Right lobe of liver (tissue), 6 donors: ENCODE results near the gene GRIPAP1. TPM values are rescaled to one million over a fixed set of nuclear protein-coding genes. Genes with fewer than 3 reads are reported as not detected.

Experiments used
- ATAC-seq, 4 donors: fragments of 200-7000 bp; cut with Tn5 transposase; one replicate each; pipeline ENCODE4 v1.9.1; 2020; ENCODE audit warnings: mild to moderate bottlenecking in 4 of 4, moderate library complexity in 4 of 4
- DNase-seq, 3 donors: peaks; one replicate each; pipeline ENCODE4 v3.0.0-alpha.2; 2020
- H3K27ac ChIP-seq, 3 donors: fragments of 200-600 bp; one replicate each; pipeline ENCODE4 v1.8.0; 2022
- H3K27me3 ChIP-seq, 2 donors: fragments of 200-600 bp; one replicate each; pipeline ENCODE4 v1.8.0; 2022
- H3K36me3 ChIP-seq, 4 donors: fragments of 200-600 bp; sonication (generic) in 1 of 4; one replicate each; pipeline versions ENCODE4 v1.5.1 to v1.8.0; 2017 to 2022; ENCODE audit warnings: control low read depth in 1 of 4
- H3K4me1 ChIP-seq, 4 donors: fragments of 200-600 bp; sonication (generic) in 1 of 4; one replicate each; pipeline versions ENCODE4 v1.5.1 to v1.8.0; 2017 to 2022; ENCODE audit warnings: control low read depth in 1 of 4
- H3K4me3 ChIP-seq, 3 donors: fragments of 200-600 bp; one replicate each; pipeline ENCODE4 v1.8.0; 2022
- H3K9me3 ChIP-seq, 4 donors: fragments of 200-600 bp; sonication (generic) in 1 of 4; one replicate each; pipeline versions ENCODE4 v1.5.1 to v1.8.0; 2017 to 2022; ENCODE audit warnings: control low read depth in 1 of 4
- CTCF ChIP-seq, 4 donors: fragments of 200-600 bp in 3 of 4; fragments of 450-650 bp in 1 of 4; IDR thresholded peaks; one replicate each; pipeline versions ENCODE4 v1.5.1 to v1.8.0; 2016 to 2022; ENCODE audit warnings: antibody characterized with exemption in 4 of 4, mild to moderate bottlenecking in 2 of 4
- POLR2A ChIP-seq: fragments of 450-650 bp; IDR thresholded peaks from one replicate; pipeline ENCODE4 v1.6.1; 2017; ENCODE audit warnings: antibody characterized with exemption, mild to moderate bottlenecking
- WGBS: methylation state at CpG from one replicate; pipeline ENCODE4 v1.1.6; 2018; ENCODE audit warnings: low coverage, low lambda C conversion rate; ENCODE audit not compliant: insufficient coverage; ENCODE audit errors: missing lambda C conversion rate; 5-methylcytosine and 5-hydroxymethylcytosine counted together
- intact Hi-C, 2 donors: fragments of 100-400 bp; cut with DNase I; formaldehyde crosslinking; loops; one replicate each; pipeline versions ENCODE4 v1.11.2 to v1.14.1; 2022
- total RNA-seq, 6 experiments: library from RNA; depleted of rRNA in 2 of 6; stranded (reverse); fragments of >200 nt in 2 of 6; fragmentation: NEBNext Ultra II Directional in 3 of 6; extraction: Animal tissue kit (Norgen Biotek cat#: 25700) in 3 of 6; gene quantifications; one replicate each; pipeline versions ENCODE4 v1.1.0 to v1.2.4, GENCODE V29; 2016 to 2023
- donor health status: DM: no; HTN: yes; CAD: no.
- donor health status: DM: no; HTN: no; CAD: no.
- donor health status: DM: no; HTN: no; CAD: no.
- donor health status: DM: no; HTN: yes; CAD: no.
- donor health status: DM: no; HTN: yes; CAD: no.

The GRIPAP1 gene
- total RNA-seq, 6 experiments from 2014 or later: 15.3 to 32.1 (median 22.0) TPM

GRCh38 chrX:48956728-48957414 lies 45.2 kb downstream of the GRIPAP1 start:
- DNase-seq (peak in 2 of 3 donors; percentile 48 to 54), ATAC-seq (no peak)
- H3K9me3 ChIP-seq: no peaks in the 10 kb centered on the region
- H3K4me1 ChIP-seq: peaks cover 0 to 6% (median 0%) of the 10 kb centered on the region in 4 donors
- intact Hi-C loops: loop anchor here in 1 of 2 donors (10.0 kb wide), 1 partner anchor 52 kb away; no protein-coding TSS in a partner anchor
- H3K27me3 ChIP-seq: no peaks in the 10 kb centered on the region
- peak overlapping the region in 2 of 3 donors; percentile 57 to 95 for H3K27ac ChIP-seq
- H3K4me3 ChIP-seq: peak overlapping the region; percentile 55 to 70 (median 63)
- 20% methylated on average over 4 of the region's 61 CpGs for WGBS
- H3K36me3 ChIP-seq: peaks cover 0 to 5% (median 0%) of the 10 kb centered on the region in 4 donors
- TF ChIP-seq CTCF (IDR thresholded peaks at IDR 0.05) (no peak), POLR2A (no peak)

- Histone ChIP-seq H3K27me3 (no peaks in the 10 kb centered on the region), H3K9me3 (no peaks in the 10 kb centered on the region), H3K4me3 (no peak overlapping the region), H3K27ac (no peak overlapping the region), H3K4me1 (no peaks in the 10 kb centered on the region), H3K36me3 (no peaks in the 10 kb centered on the region)
- ATAC-seq: no peak
- intact Hi-C loops: no loop called here
- peak in 1 of 3 donors; percentile 22 for DNase-seq
- TF ChIP-seq POLR2A (no peak), CTCF (IDR thresholded peaks at IDR 0.05) (no peak)
- no CpG with 5 or more reads among the region's 1 CpG for WGBS
Measured at GRCh38 chrX:48948589-48948988, 53.5 kb downstream of the GRIPAP1 start.

- Histone ChIP-seq H3K9me3 (no peaks in the 10 kb centered on the region), H3K27me3 (no peaks in the 10 kb centered on the region), H3K27ac (no peak overlapping the region), H3K4me3 (no peak overlapping the region), H3K36me3 (peaks cover 0 to 3% (median 0%) of the 10 kb centered on the region in 4 donors), H3K4me1 (no peaks in the 10 kb centered on the region)
- intact Hi-C loops: no loop called here
- ATAC-seq (peak; percentile 77 to 80 (median 80)), DNase-seq (peak; percentile 51 to 71 (median 54))
- TF ChIP-seq POLR2A (no peak), CTCF (IDR thresholded peaks at IDR 0.05) (peak; percentile 61 to 88 (median 88))
- WGBS: 35% methylated on average over 7 of the region's 8 CpGs
Measured at GRCh38 chrX:48945517-48946348, 56.3 kb downstream of the GRIPAP1 start.

GRCh38 chrX:48942895-48943294 lies 59.2 kb downstream of the GRIPAP1 start:
- 57% methylated on average over 1 of the region's 2 CpGs for WGBS
- ATAC-seq (no peak), DNase-seq (no peak)
- intact Hi-C loops: no loop called here
- Histone ChIP-seq H3K36me3 (peaks cover 0 to 3% (median 0%) of the 10 kb centered on the region in 4 donors), H3K9me3 (no peaks in the 10 kb centered on the region), H3K27ac (no peak overlapping the region), H3K4me1 (no peaks in the 10 kb centered on the region), H3K4me3 (no peak overlapping the region), H3K27me3 (no peaks in the 10 kb centered on the region)
- TF ChIP-seq POLR2A: no peak
- no peak for TF ChIP-seq CTCF (IDR thresholded peaks at IDR 0.05)
